HG03558 (cell line): Measurements from ENCODE around the gene COL13A1.

Experiments used
- ATAC-seq: cut with Tn5 transposase; IDR thresholded peaks from one replicate; pipeline ENCODE4 v1.9.1; 2021; ENCODE audit warnings: moderate number of reproducible peaks; ENCODE audit not compliant: unreplicated experiment; ENCODE audit errors: extremely low read depth

COL13A1 gene

GRCh38 chr10:69980672-69981071, 179.0 kb downstream of the COL13A1 start:
- ATAC-seq = no peak

GRCh38 chr10:69988094-69988493, 186.4 kb downstream of the COL13A1 start:
- no peak for ATAC-seq

- no peak for ATAC-seq
Observed at GRCh38 chr10:69991151-69991550, 189.4 kb downstream of the COL13A1 start.

GRCh38 chr10:69994262-69994661, 192.6 kb downstream of the COL13A1 start:
- no peak for ATAC-seq

- ATAC-seq = no peak
Observed at GRCh38 chr10:69996611-69997010, 194.9 kb downstream of the COL13A1 start.

- ATAC-seq = no peak
Observed at GRCh38 chr10:70000262-70000661, 198.6 kb downstream of the COL13A1 start.

- no peak for ATAC-seq
Observed at GRCh38 chr10:70007116-70007820, 205.6 kb downstream of the COL13A1 start.
